GM12801 (cell line): ENCODE data around the gene KIN.

Source experiments
- TF ChIP-seq, protein P1 (sequence below): IDR thresholded peaks from one replicate; pipeline ENCODE4 v1.5.1; 2011; ENCODE audit warnings: control low read depth; ENCODE audit not compliant: insufficient read length; ENCODE audit errors: extremely low read depth

KIN gene

GRCh38 chr10:7752251-7752650, 35.5 kb downstream of the KIN start:
- TF ChIP-seq, protein P1, sequence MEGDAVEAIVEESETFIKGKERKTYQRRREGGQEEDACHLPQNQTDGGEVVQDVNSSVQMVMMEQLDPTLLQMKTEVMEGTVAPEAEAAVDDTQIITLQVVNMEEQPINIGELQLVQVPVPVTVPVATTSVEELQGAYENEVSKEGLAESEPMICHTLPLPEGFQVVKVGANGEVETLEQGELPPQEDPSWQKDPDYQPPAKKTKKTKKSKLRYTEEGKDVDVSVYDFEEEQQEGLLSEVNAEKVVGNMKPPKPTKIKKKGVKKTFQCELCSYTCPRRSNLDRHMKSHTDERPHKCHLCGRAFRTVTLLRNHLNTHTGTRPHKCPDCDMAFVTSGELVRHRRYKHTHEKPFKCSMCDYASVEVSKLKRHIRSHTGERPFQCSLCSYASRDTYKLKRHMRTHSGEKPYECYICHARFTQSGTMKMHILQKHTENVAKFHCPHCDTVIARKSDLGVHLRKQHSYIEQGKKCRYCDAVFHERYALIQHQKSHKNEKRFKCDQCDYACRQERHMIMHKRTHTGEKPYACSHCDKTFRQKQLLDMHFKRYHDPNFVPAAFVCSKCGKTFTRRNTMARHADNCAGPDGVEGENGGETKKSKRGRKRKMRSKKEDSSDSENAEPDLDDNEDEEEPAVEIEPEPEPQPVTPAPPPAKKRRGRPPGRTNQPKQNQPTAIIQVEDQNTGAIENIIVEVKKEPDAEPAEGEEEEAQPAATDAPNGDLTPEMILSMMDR, result no peak

DNA sequence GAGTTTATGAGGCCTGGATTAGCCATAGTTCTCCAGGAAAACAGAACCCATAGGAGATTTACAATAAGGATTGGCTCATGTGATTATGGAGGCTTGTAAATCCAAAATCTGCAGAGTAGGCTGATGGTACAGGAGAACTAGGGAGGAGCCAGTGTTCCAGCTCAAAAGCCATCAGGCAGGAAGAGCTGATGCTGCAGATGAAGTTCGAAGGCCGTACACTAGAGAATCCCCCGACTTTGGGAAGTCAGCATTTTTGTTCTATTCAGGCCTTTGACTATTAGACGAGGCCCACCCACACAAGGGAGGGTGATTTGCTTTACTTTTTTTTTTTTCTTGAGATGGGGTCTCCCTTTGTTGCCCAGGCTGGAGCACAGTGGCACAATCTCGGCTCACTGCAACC, 37.6 kb downstream of the KIN start:
- TF ChIP-seq, protein P1, result no peak

DNA sequence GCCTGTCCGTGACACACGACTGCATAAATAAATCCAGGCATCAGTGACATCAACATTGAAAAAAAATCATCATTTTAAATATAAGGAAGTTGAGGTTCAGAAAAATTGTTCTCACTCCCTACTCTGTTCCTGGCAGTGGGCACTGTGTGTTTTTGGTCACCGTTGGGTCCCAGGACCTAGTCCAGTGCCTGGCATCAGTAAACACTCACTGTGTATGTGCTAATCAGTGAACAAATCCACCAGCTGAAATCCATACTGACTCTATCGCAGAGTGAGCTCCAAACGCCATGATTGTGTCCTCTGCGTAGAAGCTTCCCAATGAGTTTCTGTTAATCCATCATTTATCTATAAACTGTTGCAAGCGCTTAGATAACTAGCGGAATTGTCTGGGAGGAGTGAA, 43.5 kb downstream of the KIN start:
- TF ChIP-seq, protein P1, result no peak

DNA sequence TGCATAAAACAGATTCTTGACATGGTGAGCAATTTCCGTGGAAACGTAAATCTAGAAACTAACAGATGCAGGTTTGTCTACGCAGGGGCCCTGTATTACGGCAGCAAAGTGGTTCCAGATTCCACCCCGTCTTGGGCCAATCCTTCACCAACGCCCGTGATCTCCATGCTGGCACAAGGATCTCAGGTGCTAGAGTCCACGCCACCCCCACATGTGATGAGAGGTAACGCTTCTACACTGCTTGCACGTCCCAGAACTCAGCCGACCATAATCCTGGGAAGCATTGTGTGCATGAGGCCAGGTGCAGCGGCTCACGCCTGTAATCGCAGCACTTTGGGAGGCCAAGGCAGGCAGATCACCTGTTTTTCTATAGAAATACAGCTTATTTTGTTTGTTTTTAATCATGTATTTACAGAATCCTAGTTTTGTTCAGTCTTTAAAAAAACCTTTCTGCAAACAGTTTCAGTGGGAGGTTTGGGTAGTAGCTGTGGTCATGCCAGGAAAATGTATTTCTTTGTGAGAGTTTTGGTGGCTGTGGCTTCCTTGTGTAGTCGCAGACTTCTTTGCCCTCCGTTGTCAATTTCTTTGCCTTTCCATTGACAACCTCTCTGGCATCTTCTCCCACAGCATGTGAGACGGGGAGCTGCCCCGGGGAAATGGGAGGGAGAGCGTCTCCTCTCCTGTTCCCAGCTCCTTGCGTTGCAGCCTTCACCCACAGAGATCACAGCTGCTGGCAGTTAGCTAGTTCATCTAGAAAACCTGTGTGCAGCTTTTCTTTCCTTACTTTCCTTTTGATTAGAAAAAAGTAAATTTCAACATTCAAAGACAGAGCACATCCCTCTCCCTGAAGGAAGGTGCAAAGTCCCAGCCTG, 49.0 kb downstream of the KIN start:
- TF ChIP-seq, protein P1, result no peak

DNA sequence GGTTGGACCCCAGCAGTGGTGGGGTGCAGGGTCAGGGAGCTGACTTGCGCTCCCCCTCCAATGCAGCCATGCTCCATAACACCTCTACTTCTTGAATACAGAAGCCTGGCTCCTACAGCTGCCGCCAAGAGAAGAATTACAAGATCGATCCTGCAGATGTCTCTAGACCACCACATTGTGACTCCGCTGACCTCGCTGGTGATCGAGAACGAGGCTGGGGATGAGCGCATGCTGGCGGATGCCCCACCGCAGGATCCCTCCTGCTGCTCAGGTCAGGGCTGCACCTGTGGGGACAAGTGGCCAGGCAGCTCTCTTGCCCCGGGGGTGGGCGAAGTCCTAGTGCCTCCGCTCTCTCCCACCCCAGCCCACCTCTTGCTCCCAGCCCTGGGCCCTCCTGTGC, 53.0 kb downstream of the KIN start:
- TF ChIP-seq, protein P1, result no peak

GRCh38 chr10:7722927-7723529, 64.8 kb downstream of the KIN start:
- TF ChIP-seq, protein P1, result no peak

DNA sequence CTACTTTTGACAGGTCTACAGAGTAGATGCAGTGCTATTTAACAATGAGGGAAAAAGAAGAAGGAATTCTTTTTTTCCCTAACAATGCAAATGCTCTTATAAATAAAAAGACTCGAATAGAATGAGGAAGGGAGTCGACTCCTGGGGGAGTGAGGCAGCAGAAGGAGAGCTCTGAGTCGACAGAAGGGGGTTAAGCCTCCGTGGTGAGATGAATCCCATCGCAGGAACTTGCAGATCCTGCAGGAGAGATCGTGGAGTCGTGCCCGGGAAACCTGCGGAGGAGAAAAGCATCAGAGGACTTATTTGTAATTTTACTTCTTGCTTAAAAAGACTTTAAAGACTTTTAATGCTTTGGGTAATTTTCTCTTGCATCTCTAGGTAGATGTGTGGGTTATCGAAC, 67.3 kb downstream of the KIN start:
- TF ChIP-seq, protein P1, result no peak
